RPMI8226 (cell line): ENCODE results near the gene TM9SF2.
A peak's percentile ranks its signal among the peaks of the same experiment; 100 is the strongest.
"Not testable (repeated sequence)": the region's sequence is repeated elsewhere in the genome, so short reads cannot be mapped to it uniquely, and the experiment has no call there.

Source experiments
- DNase-seq: peaks from one replicate; pipeline ENCODE4 v3.0.0-alpha.2; 2015

The TM9SF2 gene

GRCh38 chr13:99540530-99540929, 39.3 kb downstream of the TM9SF2 start:
- DNase-seq = no peak

GRCh38 chr13:99542788-99543406, 41.6 kb downstream of the TM9SF2 start:
- no peak for DNase-seq

GRCh38 chr13:99545361-99545760, 44.1 kb downstream of the TM9SF2 start:
- no peak for DNase-seq

GRCh38 chr13:99545979-99546378, 44.7 kb downstream of the TM9SF2 start:
- no peak for DNase-seq

- DNase-seq = no peak
Measured at GRCh38 chr13:99546878-99547277, 45.6 kb downstream of the TM9SF2 start.

GRCh38 chr13:99548448-99548847, 47.2 kb downstream of the TM9SF2 start:
- no peak for DNase-seq

GRCh38 chr13:99553033-99553432, 51.8 kb downstream of the TM9SF2 start:
- no peak for DNase-seq

GRCh38 chr13:99555149-99555548, 53.9 kb downstream of the TM9SF2 start:
- DNase-seq = no peak

GRCh38 chr13:99556867-99557443, 55.7 kb downstream of the TM9SF2 start:
- no peak for DNase-seq

- no peak for DNase-seq
Measured at GRCh38 chr13:99558570-99559180, 57.4 kb downstream of the TM9SF2 start.

- DNase-seq = no peak
Measured at GRCh38 chr13:99559560-99559959, 58.3 kb downstream of the TM9SF2 start.

GRCh38 chr13:99563404-99563803, 62.1 kb downstream of the TM9SF2 start:
- no peak for DNase-seq

GRCh38 chr13:99564386-99564785, 63.1 kb downstream of the TM9SF2 start:
- no peak for DNase-seq

GRCh38 chr13:99565478-99566124, 64.3 kb downstream of the TM9SF2 start:
- no peak for DNase-seq

- DNase-seq = no peak
Measured at GRCh38 chr13:99566125-99567083, 65.1 kb downstream of the TM9SF2 start.

- not testable (repeated sequence) for DNase-seq
Measured at GRCh38 chr13:99568901-99569300, 67.6 kb downstream of the TM9SF2 start.

GRCh38 chr13:99572131-99572530, 70.9 kb downstream of the TM9SF2 start:
- no peak for DNase-seq

GRCh38 chr13:99572921-99573320, 71.6 kb downstream of the TM9SF2 start:
- DNase-seq = no peak

- DNase-seq = no peak
Measured at GRCh38 chr13:99575376-99576120, 74.3 kb downstream of the TM9SF2 start.

GRCh38 chr13:99577934-99578917, 77.0 kb downstream of the TM9SF2 start:
- peak; percentile 23 for DNase-seq
